Stimulated activated CD4-positive, alpha-beta T cell treated with anti-CD3 and anti-CD28 coated beads, TNF-alpha, amount 100 ng/mL, for 1 hour (primary cell): Measurements from ENCODE around the gene OR52I2.
A peak's percentile ranks its signal among the peaks of the same experiment; 100 is the strongest.

Experiments used
- DNase-seq, 3 donors: peaks; one replicate each; pipeline ENCODE4 v3.0.0-alpha.2; 2020; ENCODE audit warnings: low read depth in 3 of 3, low spot score in 1 of 3

OR52I2 gene

DNA sequence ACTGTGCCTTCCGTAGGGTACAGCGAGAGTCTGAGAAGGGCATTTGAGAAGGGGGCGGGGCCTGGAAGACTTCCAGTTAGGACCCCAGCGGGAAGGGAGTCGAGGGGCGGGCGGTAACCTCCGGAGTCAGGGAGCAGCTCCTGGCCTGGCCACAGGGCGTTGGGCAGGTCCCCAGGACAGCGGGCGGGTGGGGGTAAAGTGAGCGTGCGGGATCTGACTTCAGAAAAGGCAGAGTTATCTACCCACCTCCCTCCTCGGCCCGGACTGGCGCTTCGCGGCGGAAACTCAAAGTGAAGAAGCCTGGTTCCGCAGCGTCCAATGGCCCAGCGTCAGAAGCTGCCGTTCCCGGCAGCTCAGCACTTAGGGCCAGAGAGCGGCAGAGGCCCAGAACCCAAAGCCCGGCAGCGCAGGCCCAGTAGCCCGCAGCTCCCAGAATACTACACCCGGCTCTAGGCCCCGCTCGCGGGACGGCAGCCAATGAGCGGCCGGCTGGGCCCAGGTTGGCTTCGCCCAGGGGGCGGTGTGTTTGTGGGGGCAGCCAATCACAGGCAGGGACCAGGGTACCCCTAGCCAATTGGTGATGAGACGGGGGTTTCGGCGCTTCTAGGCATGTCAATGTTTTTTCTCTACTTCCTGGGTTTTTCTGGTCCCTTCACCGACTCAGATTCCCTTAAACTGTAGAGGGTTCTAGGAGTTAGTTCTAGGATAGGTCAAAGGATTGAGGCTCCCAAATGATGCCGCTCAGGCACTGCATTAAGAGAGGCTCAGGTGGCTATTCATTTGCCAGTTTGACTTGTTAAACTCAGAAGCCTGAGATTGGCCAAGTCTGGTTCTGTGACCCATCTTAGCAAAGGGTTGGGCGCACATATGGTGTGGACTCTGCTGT, 26.5 kb downstream of the OR52I2 start, which contains the start of gene TRIM68:
TSS of gene TRIM68 (minus strand) at position 451 of the 886 bp plus-strand sequence. CDS start 2,727 bp downstream, outside the sequence.
- peak; percentile 83 to 88 (median 86) for DNase-seq

DNA sequence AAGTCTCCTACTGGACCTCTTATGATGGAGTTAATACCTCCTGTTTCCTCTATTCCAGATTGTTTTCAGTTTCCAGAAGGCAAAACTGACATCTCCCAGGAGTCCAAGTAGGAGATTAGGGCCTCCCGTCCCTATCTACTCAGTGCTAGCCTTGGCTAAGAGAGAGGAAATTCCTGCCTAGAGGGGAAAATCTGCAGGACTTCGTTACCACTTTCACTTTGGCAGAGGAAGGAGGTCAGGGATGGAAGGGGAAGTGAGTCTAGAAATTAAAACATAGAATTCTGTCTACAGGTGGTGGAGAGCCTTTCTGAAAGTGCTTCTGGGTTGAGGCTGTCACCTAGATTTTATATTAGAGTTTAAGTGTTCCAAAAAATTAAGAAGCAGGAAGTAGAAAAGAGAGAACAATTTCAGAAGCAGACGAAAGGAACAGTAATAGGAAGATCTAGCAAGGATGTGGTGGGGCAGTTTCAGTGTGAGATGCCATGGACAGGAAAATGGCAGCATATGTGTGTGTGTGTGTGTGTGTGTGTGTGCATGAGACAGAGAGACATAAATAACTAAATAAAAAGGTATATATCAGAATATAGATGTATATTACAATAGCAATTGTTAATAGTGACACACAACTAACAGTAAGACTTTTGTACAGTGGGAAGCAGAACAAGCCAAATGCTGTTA, 28.9 kb downstream of the OR52I2 start:
- DNase-seq: no peak

- DNase-seq: no peak
These were observed 30.4 kb downstream of the OR52I2 start for GRCh38 chr11:4611986-4612385.

- no peak for DNase-seq
These were observed 34.4 kb downstream of the OR52I2 start for GRCh38 chr11:4615856-4616444.

DNA sequence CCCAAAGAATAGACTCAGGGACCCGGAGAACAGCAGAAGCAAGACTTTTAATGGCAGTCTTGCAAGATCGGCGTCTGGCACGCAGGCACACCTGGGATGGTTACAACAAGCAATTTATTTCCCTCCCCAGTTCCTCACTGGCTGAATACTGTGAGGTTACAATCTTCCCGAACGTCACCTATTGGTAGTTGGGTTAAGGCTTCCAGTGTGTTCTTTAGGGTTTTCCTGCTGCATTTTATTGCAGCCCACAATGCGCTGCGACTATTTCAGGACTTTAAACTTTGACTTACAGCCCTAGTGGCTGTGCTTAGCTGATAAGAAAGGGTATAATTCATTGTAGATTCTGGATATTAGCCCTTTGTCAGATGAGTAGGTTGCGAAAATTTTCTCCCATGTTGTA, 38.0 kb downstream of the OR52I2 start:
- no peak for DNase-seq

- no peak for DNase-seq
These were observed 44.9 kb downstream of the OR52I2 start for GRCh38 chr11:4626207-4627099.

- DNase-seq: no peak
These were observed 54.6 kb downstream of the OR52I2 start for GRCh38 chr11:4636136-4636535.

DNA sequence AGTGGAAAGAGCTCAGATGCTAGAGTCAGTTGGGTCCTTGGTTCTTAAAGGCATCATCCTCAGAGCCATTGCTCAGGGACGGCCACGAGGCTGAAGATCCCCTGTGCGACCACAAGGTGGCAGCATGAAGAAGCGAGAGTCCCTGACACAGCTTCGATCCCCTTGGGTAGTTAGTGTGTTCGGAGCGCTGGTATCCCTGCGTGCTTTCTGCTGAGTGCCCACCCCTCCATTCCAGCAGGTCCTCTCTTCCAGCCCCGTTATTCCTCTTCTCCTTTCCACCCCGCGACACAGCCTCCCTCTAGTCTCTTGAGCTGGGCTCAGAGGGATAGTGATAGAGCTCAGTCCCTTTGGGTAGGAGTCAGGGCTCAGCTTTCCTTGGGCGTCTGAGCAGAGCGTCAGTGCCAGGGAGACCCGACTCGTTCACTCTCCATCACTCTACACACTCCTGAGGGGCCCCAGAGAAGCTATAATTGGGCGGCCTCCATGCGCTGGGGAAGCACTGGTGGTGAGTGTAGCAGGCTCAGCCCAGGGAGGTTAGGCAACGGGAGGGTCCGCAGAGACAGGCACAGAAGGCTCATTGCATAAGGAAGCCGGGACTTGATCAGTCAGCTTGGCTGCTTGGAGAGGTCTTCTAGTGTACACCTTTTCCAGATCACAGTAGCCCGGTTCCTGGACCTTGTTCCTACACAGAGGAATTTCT, 55.6 kb downstream of the OR52I2 start, which contains the start of gene OR51D1:
TSS of gene OR51D1 (plus strand) at position 516 of the 700 bp plus-strand sequence. CDS start 2,314 bp downstream, outside the sequence.
- DNase-seq: peak; percentile 21 to 54 (median 30)

- DNase-seq: no peak
These were observed 56.1 kb downstream of the OR52I2 start for GRCh38 chr11:4637662-4638047.

DNA sequence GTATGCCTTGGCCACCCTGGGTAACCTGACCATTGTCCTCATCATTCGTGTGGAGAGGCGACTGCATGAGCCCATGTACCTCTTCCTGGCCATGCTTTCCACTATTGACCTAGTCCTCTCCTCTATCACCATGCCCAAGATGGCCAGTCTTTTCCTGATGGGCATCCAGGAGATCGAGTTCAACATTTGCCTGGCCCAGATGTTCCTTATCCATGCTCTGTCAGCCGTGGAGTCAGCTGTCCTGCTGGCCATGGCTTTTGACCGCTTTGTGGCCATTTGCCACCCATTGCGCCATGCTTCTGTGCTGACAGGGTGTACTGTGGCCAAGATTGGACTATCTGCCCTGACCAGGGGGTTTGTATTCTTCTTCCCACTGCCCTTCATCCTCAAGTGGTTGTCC, 58.4 kb downstream of the OR52I2 start:
- DNase-seq: no peak

- DNase-seq: no peak
These were observed 60.0 kb downstream of the OR52I2 start for GRCh38 chr11:4641501-4641900.

- no peak for DNase-seq
These were observed 60.5 kb downstream of the OR52I2 start for GRCh38 chr11:4642043-4642442.
